IMR-90 (cell line): ENCODE results near the gene PDLIM5.

Experiments used
- BHLHE40 ChIP-seq: fragments of 150-350 bp; IDR thresholded peaks from 2 replicates; pipeline ENCODE4 v1.6.1; 2016; ENCODE audit warnings: mild to moderate bottlenecking, low read depth, low read length
- CEBPB ChIP-seq: IDR thresholded peaks from 2 replicates; pipeline ENCODE4 v1.6.1; 2012; ENCODE audit warnings: low read depth, low read length, improper control_type of control experiment
- CHD1 ChIP-seq: IDR thresholded peaks from 2 replicates; pipeline ENCODE4 v1.6.1; 2012; ENCODE audit warnings: low read depth, low read length, improper control_type of control experiment
- CTCF ChIP-seq: conservative IDR thresholded peaks from 2 replicates; pipeline ENCODE4 v1.5.1; 2012; ENCODE audit warnings: mild to moderate bottlenecking, low read depth, low read length, improper control_type of control experiment
- MAFK ChIP-seq: IDR thresholded peaks from 2 replicates; pipeline ENCODE4 v1.6.1; 2012; ENCODE audit warnings: low read depth, low read length, improper control_type of control experiment
- POLR2A ChIP-seq: IDR thresholded peaks from 2 replicates; pipeline ENCODE4 v1.6.1; 2012; ENCODE audit warnings: mild to moderate bottlenecking, low read depth, low read length
- RAD21 ChIP-seq: IDR thresholded peaks from 2 replicates; pipeline ENCODE4 v1.6.1; 2012; ENCODE audit warnings: low read length, improper control_type of control experiment
- RFX5 ChIP-seq: IDR thresholded peaks from 2 replicates; pipeline ENCODE4 v1.8.0; 2012; ENCODE audit warnings: low read depth, mild to moderate bottlenecking, low read length, moderate library complexity
- SMC3 ChIP-seq: fragments of 150-350 bp; IDR thresholded peaks from 2 replicates; pipeline ENCODE4 v1.6.1; 2016; ENCODE audit warnings: low read depth, mild to moderate bottlenecking, antibody characterized with exemption, low read length, moderate library complexity
- USF2 ChIP-seq: fragments of 150-350 bp; IDR thresholded peaks from 2 replicates; pipeline ENCODE4 v1.6.1; 2017; ENCODE audit warnings: mild to moderate bottlenecking, antibody characterized with exemption, low read length, low read depth

DNA sequence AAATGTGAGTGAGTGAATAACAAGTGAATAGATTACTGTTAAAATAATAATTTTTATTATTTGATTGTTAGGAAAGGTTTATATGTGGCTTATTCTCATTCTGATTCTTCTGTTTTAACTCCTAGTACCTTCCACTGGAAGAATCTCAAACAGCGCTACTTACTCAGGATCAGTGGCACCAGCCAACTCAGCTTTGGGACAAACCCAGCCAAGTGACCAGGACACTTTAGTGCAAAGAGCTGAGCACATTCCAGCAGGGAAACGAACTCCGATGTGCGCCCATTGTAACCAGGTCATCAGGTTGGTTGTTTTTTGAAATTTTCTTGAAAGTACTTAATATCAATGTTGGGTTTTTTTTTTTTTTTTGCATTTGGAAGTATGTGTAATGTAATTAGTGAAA is 188.4 kb downstream of the PDLIM5 start:
- TF ChIP-seq CTCF = no peak
- TF ChIP-seq USF2 = no peak
- TF ChIP-seq POLR2A = no peak
- TF ChIP-seq CHD1 = no peak
- TF ChIP-seq MAFK = no peak
- TF ChIP-seq RAD21 = no peak
- no peak for TF ChIP-seq SMC3
- no peak for TF ChIP-seq CEBPB
- TF ChIP-seq BHLHE40 = no peak
- no peak for TF ChIP-seq RFX5
